NCI-H1105 treated with DMSO at 0.1 percent for 48 hours (cell line): ENCODE measurements around the gene PPIL1.

Source experiments
- DNase-seq: peaks from one replicate; lab custom pipeline; 2025; lab: John Stamatoyannopoulos, UW

Gene PPIL1

DNA sequence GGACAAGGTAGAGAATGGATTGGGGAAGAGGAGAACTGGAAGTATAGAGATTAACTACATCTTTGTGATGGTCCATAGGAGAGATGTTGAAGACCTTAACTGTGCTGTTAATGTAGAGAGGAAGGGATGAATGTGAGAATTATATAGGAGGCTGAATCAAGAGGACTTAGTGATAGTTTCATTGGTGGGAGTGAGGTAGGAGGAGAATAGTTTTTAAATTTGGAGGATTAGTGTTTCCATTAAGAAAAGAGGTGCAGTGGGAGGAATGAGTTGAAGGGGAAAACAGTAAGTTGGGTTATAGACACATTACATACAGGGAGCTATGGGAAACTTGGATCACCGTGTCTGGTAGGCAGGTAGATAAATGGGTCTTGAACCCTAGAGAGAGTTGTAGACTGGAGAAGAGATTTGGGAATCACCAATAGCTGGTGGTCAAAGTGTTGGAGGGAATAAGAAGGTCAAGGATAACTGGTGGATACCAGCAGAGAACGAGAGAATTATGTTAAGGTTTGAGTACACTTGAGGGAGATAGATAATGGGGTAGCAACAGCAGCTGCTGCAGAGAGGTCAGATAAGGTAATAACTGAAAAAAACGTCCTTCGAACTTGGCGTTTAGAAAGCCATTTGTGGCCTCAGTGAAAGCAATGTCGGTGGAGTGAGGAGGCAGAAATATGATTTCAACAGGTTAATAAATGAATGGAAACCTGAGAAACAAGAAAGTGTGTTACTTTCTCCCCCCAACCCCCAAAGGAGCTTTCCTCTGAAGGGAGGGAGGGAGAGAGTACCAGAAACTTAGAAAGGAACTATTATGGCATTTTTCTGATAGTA, 14.3 kb upstream of the PPIL1 start:
- DNase-seq, result peak; percentile 25

GRCh38 chr6:36888115-36888643, 13.6 kb upstream of the PPIL1 start:
- no peak for DNase-seq

DNA sequence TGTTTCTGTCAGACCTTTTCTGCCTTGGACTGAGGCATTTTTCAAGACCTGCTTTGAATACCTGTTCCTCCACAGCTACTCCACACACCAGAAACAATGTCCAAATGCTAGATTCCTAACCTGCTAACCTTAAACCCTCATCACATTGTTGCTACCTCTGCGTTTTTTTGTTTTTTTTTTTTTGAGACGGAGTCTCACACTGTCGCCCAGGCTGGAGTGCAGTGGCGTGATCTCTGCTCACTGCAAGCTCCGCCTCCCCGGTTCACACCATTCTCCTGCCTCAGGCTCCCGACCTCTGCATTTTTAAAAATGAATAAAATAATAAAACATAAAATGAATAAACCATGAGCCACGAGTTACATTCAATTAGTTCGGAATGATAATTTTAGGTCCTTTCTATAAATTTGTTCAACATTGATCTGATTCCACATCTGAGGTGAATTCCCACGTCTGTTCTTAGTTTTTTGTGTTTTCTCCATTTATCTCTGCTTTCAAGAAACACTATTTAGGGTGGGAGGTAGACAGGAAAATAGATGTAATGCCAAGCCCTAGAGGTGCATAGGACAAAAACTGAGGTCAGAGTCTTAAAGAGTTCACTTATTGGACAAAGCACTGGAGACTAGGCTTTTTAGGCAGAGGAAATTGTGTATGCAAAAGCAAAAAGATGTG, 12.5 kb upstream of the PPIL1 start:
- DNase-seq, result no peak

DNA sequence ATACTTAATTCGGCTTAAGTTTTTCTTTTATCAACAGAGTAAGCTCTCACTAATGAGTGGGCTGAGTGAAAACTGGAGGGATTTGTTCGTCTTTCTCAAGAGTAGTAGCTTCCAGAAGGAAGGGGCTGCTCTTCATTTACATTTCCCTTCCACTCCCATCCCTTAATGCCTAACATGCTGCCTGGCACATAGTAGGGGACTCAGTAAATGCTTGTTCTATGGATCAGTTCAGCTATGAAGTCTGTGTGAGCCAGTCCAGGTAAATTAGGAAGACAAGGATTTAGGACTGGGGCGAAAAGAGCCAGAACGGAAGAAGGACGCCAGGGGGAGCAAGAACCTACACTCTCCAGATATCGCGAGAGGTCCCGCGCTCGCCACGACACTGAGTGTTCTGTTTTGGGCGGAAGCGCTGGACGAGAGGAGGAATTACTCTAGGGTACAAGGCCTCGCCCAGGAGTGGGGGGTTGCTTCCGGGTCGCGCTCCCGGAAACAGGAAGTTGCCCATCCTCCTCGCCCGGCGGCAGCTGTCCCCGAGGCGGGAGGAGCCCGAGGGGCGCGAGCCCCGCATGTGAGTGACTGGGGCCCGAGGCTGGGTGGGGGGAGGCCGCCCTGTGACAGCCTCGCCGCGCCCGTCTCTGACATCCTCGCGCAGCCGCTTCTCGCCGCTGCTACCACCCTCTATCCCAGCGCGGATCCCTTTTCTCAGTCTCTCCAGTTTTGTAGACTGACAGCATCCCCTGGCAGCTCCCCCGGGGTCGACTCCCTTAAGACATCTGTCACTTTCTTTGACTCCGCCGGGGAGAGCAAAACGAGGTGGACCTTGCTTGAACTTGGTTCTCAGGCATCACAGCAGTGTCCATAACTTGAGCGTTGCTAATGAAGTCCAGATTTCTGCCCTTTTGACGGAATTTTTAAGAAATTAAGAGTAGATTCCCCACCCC, 11.1 kb upstream of the PPIL1 start, which contains the start of gene C6orf89:
C6orf89 (plus strand) TSS at position 492 of the 941 bp plus-strand sequence. CDS start 13,493 bp downstream, outside the sequence.
- DNase-seq, result peak; percentile 98

GRCh38 chr6:36884610-36885009, 10.0 kb upstream of the PPIL1 start:
- DNase-seq, result no peak

DNA sequence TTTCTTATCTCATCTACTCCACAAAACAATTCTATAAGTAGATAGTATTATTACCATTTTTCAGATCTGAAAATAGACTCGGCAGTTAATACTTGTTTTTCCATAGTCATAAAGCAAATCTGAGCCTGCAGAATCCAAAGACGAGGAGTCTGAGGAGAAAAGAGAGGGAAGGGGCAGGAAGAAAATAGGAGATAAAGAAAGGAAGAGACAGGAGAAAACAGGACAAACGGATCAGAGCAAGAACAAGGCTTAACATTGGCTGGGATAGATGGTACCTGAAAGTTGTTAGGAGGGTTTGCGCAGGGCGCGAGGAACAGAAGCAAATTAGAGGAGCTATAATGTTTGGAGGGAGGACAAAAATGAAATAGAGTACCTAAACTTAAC, 639 bp upstream of the PPIL1 start:
- peak; percentile 32 for DNase-seq

- DNase-seq, result peak; percentile 46
These were observed 776 bp downstream of the PPIL1 start for GRCh38 chr6:36873612-36874442.

DNA sequence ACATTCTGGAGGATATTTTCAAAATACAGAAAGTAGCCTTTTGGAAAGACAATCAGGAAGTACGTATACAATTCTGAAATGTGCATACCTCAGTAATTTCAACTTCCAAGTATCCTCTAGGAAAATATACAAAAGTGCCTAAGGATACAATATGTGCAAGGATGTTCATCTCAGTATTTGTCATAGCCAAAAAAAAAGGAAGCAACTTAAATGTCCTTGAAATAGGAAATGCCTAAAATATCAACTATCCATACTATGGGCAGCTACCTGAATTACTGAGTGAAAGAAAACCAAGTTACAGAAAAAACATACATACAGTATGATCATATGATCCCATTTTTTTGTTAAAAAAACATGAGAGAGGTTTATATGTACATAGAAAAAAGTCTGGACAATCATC, 1.5 kb downstream of the PPIL1 start:
- no peak for DNase-seq

DNA sequence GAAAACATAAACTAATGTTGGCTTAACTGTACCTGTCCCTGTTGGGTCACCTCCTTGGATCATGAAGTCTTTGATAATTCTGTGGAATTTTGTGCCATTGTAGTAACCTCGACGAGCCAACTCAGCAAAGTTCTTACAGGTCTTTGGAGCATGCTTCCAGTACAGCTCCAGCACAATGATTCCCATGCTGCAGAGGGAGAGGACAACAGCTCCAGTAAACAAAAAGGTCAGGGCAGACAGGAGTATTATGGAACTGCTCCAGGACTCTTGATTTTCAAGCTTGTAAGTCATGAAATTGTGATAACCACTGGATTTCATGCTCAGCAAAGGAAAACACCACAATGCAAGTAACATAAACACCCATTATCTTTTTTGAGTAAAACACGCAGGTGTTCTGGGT, 2.9 kb downstream of the PPIL1 start:
- no peak for DNase-seq

- DNase-seq, result no peak
These were observed 7.0 kb downstream of the PPIL1 start for GRCh38 chr6:36867471-36868224.

GRCh38 chr6:36865835-36866234, 8.8 kb downstream of the PPIL1 start:
- DNase-seq, result peak; percentile 6

DNA sequence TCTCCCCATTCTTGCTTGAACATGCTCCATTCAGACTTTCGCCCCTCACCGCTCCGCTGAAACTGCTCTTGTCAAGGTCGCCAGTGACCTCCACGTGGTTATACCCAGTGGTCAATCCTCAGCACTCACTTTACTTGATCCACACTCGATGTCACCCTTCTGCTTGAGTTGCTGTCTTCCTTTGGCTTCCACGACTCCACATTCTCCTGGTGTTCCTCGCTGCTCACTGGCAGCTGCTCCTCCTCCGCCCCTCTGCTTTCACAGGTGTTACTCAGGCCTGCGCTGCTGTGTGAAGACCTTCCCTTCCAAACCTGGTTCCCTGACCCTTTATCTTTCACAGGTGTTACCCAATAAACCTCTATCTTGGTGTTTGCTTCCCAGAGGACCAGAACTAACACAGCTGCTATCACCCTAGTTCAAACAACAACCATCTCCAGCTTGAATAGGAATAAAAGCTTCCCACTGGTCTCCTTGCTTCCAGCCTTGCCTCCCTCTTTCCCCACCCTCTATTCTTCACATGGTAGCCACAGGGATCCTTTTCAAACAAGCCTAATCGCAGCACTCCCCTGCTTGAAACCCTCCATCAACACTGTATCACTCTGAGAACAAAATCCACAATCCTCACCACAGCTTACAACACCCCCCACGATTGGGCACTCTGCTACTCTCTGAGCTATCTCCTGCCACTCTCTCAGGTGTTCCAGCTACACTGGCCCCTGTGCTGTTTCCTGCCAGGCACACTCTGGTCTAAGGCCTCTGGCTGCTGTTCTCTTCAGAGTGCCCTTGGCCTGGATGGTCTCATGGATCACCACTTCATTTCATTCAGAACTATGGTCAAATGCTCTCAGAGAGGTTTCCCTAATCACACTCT, 10.7 kb downstream of the PPIL1 start:
- no peak for DNase-seq

DNA sequence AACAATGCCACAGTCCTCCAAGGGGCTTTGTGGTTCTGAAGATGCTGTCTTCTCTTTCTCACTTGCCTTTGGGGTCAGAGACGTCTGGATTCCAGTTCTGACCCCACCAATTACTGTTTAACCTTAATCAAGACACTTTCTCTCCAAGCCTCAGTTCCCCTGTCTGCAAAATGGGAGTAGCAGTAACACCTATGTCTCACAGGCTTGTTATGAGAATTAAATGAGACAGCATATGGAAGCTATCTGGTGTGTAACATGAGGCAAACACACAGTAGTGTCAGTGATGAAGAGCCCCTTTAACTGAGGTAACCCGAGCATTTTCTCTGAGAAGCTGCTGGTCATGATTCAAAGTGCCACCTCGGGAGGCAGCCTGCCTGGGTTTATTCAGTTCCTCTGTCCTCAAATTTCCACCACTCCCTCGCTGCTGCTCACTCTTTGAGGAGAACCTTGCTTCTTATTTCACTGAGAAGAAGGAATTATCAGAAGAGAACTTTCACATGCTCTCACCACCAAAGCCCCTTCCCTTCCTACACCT, 11.7 kb downstream of the PPIL1 start:
- DNase-seq, result no peak

DNA sequence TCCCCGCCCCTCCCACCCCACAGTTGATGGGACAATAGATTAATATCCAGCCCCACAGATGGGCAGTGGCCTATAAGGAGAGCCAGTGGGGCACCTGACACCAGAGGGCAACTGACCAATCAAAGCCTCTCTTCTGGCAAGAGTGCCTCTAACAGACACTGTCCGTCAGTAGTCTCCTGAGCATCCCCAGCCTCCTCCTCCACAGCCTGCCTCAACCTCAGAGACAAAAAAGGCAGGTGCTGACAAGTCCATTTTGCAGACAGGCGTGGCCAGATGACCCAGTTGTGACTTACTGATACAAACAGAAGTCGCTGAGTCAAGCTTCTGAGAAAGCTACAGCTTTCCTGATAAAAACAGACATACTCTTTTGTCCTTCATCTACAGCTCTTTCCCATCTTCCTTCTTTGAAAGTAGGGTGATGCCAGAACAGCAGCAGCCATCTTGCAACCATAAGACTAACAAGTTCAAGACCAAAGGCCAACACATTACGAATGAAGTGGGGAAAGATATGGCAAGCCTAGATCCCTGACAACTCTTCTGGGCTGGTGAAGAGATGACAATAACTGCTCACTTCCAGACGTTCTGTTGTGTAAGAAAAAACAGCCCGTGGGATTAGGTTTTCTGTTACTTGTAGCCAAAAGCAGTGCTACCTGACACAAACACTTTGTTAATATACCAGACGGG, 12.3 kb downstream of the PPIL1 start:
- no peak for DNase-seq

GRCh38 chr6:36860126-36860525, 14.5 kb downstream of the PPIL1 start:
- DNase-seq, result no peak

- DNase-seq, result no peak
These were observed 16.1 kb downstream of the PPIL1 start for GRCh38 chr6:36858407-36858981.

- DNase-seq, result no peak
These were observed 17.3 kb downstream of the PPIL1 start for GRCh38 chr6:36857325-36857724.

DNA sequence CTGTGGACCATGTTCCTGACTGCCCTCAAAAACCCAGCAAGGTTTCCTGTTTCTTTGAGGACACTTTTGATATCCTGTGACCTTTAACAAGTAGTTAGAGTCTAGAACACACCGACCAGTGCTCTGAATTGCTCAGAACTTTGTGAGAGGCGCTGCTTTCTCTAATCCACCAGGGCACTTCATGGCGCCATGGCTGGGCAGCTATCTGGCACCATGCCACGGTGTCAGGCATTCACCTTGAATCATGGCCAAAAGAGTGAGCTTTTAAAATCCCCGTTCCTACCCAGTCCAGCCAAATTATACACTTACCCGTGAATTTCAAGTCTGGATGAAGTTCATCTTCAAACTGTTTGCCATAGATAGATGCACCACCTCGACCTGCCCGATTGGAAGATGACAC, 18.3 kb downstream of the PPIL1 start:
- DNase-seq, result peak; percentile 91
